Astrocyte (in vitro differentiated cells and primary cell): ENCODE results near the gene PIP4K2A. TPM values are rescaled to one million over a fixed set of nuclear protein-coding genes. Genes with fewer than 3 reads are reported as not detected.
A peak's percentile ranks its signal among the peaks of the same experiment; 100 is the strongest.

ENCODE experiments used
- DNase-seq: peaks from one replicate; pipeline ENCODE4 v3.0.0-alpha.2; 2010; ENCODE audit warnings: low read depth
- FAIRE-seq: peaks from 2 replicates; lab custom pipeline; 2011; peaks lifted over from hg19 to GRCh38; lab: Jason Lieb, UNC
- H2AFZ ChIP-seq: 2 replicates; pipeline ENCODE4 v1.6.0; 2012; ENCODE audit warnings: low read depth, low read length, inconsistent platforms
- H3K27ac ChIP-seq: 2 replicates; pipeline ENCODE4 v1.5.1; 2011; ENCODE audit warnings: low read depth, low read length, inconsistent platforms
- H3K27me3 ChIP-seq: 2 replicates; pipeline ENCODE4 v1.6.0; 2011; ENCODE audit warnings: low read length, inconsistent platforms; ENCODE audit not compliant: insufficient read depth
- H3K36me3 ChIP-seq: 2 replicates; pipeline ENCODE4 v1.5.1; 2011; ENCODE audit warnings: low read length, inconsistent platforms; ENCODE audit not compliant: insufficient read depth
- H3K4me1 ChIP-seq: 2 replicates; pipeline ENCODE4 v1.5.1; 2011; ENCODE audit warnings: low read length, inconsistent platforms; ENCODE audit not compliant: insufficient read depth
- H3K4me2 ChIP-seq: 2 replicates; pipeline ENCODE4 v1.6.0; 2012; ENCODE audit warnings: low read length, inconsistent platforms
- H3K4me3 ChIP-seq: 2 replicates; pipeline ENCODE4 v1.5.1; 2011; ENCODE audit warnings: low read depth, mild to moderate bottlenecking, low read length, inconsistent platforms; ENCODE audit not compliant: insufficient read depth
- H3K79me2 ChIP-seq: 2 replicates; pipeline ENCODE4 v1.6.0; 2012; ENCODE audit warnings: mild to moderate bottlenecking, low read length, inconsistent platforms; ENCODE audit not compliant: insufficient read depth
- H3K9ac ChIP-seq: 2 replicates; pipeline ENCODE4 v1.6.0; 2012; ENCODE audit warnings: mild to moderate bottlenecking, low read length, inconsistent platforms
- H3K9me3 ChIP-seq: 2 replicates; pipeline ENCODE4 v1.5.1; 2012; ENCODE audit warnings: low read depth, mild to moderate bottlenecking, low read length, inconsistent platforms; ENCODE audit not compliant: insufficient read depth
- H4K20me1 ChIP-seq: 2 replicates; pipeline ENCODE4 v1.6.0; 2012; ENCODE audit warnings: low read length, inconsistent platforms; ENCODE audit not compliant: insufficient read depth
- H3K27ac Mint-ChIP-seq: one replicate; pipeline ENCODE4 v1.8.0; 2021; ENCODE audit warnings: mild to moderate bottlenecking, mixed read lengths; ENCODE audit not compliant: unreplicated experiment
- H3K27me3 Mint-ChIP-seq: one replicate; pipeline ENCODE4 v1.8.0; 2021; ENCODE audit warnings: low read depth, mixed read lengths; ENCODE audit not compliant: unreplicated experiment
- H3K36me3 Mint-ChIP-seq: one replicate; pipeline ENCODE4 v1.8.0; 2021; ENCODE audit warnings: low read depth, mixed read lengths; ENCODE audit not compliant: unreplicated experiment
- H3K4me1 Mint-ChIP-seq: one replicate; pipeline ENCODE4 v1.8.0; 2021; ENCODE audit warnings: low read depth, mixed read lengths; ENCODE audit not compliant: unreplicated experiment
- H3K4me3 Mint-ChIP-seq: one replicate; pipeline ENCODE4 v1.8.0; 2021; ENCODE audit warnings: mild to moderate bottlenecking, moderate library complexity, mixed read lengths; ENCODE audit not compliant: unreplicated experiment
- H3K9me3 Mint-ChIP-seq: one replicate; pipeline ENCODE4 v1.8.0; 2021; ENCODE audit warnings: mild to moderate bottlenecking, mixed read lengths; ENCODE audit not compliant: unreplicated experiment
- CTCF ChIP-seq: IDR thresholded peaks from 2 replicates; pipeline ENCODE4 v1.5.1; 2011; ENCODE audit warnings: low read depth, mild to moderate bottlenecking, inconsistent platforms, low read length, moderate library complexity; ENCODE audit not compliant: insufficient read depth
- EZH2 ChIP-seq: IDR thresholded peaks from 2 replicates; pipeline ENCODE4 v1.6.1; 2012; ENCODE audit warnings: mild to moderate bottlenecking, low read length, inconsistent platforms; ENCODE audit not compliant: insufficient read depth
- total RNA-seq: library from RNA; stranded (reverse); gene quantifications from 2 replicates; pipeline ENCODE4 v1.2.1, GENCODE V29; 2021

Gene PIP4K2A
- total RNA-seq, 1 donor from 2014 or later = 36.8 TPM

DNA sequence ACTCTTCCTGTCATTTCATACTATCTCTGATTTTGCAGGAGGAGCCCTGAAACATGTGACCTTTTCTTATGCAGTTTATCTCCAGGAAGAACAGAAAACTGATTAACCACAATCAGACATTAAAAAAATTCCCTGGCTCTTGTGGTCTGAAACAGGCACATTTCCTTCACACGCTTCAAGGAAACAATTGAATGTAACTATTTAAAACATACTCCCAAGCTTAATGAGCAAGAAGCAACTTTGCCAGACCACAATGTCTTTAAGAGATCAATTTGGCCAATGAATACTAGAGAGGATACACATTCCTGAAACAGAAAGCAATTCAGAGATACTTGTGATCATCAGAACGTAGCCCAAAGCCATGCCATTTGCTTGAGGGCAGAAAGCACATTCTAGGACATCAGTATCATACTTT, 65.8 kb downstream of the PIP4K2A start:
- Mint-ChIP-seq H3K36me3 (peaks cover 11% of the 10 kb centered on the region), H3K4me3 (peak overlapping the region; percentile 50), H3K9me3 (no peaks in the 10 kb centered on the region), H3K27ac (peak overlapping the region; percentile 89), H3K4me1 (peaks cover 45% of the 10 kb centered on the region), H3K27me3 (no peaks in the 10 kb centered on the region)
- Histone ChIP-seq H3K27ac (peak overlapping the region; percentile 1), H3K36me3 (no peaks in the 10 kb centered on the region), H3K9me3 (no peaks in the 10 kb centered on the region), H3K4me2 (peak overlapping the region; percentile 51), H3K27me3 (no peaks in the 10 kb centered on the region), H3K9ac (no peak overlapping the region), H4K20me1 (peaks cover 49% of the 10 kb centered on the region), H3K4me1 (peaks cover 7% of the 10 kb centered on the region), H2AFZ (no peak overlapping the region), H3K79me2 (peaks cover 57% of the 10 kb centered on the region), H3K4me3 (no peak overlapping the region)
- peak; percentile 20 for FAIRE-seq
- TF ChIP-seq EZH2 (no peak), CTCF (no peak)
- peak; percentile 85 for DNase-seq

GRCh38 chr10:22647244-22647643, 67.1 kb downstream of the PIP4K2A start:
- peaks cover 56% of the 10 kb centered on the region for H3K79me2 ChIP-seq
- H3K27me3 ChIP-seq = no peaks in the 10 kb centered on the region
- FAIRE-seq (no peak), DNase-seq (no peak)
- no peak overlapping the region for H3K4me2 ChIP-seq
- H3K9ac ChIP-seq = no peak overlapping the region
- Mint-ChIP-seq H3K4me3 (no peak overlapping the region), H3K9me3 (no peaks in the 10 kb centered on the region), H3K4me1 (peaks cover 45% of the 10 kb centered on the region), H3K27me3 (no peaks in the 10 kb centered on the region), H3K27ac (peak overlapping the region; percentile 49), H3K36me3 (peaks cover 9% of the 10 kb centered on the region)
- peaks cover 51% of the 10 kb centered on the region for H4K20me1 ChIP-seq
- H3K4me1 ChIP-seq = peaks cover 7% of the 10 kb centered on the region
- H3K36me3 ChIP-seq = no peaks in the 10 kb centered on the region
- no peak for TF ChIP-seq CTCF
- no peak for TF ChIP-seq EZH2
- H3K4me3 ChIP-seq = no peak overlapping the region
- no peak overlapping the region for H2AFZ ChIP-seq
- H3K9me3 ChIP-seq = no peaks in the 10 kb centered on the region
- no peak overlapping the region for H3K27ac ChIP-seq

GRCh38 chr10:22646388-22646853, 68.0 kb downstream of the PIP4K2A start:
- Mint-ChIP-seq H3K4me3 (no peak overlapping the region), H3K9me3 (no peaks in the 10 kb centered on the region), H3K36me3 (peaks cover 8% of the 10 kb centered on the region), H3K27ac (no peak overlapping the region), H3K27me3 (no peaks in the 10 kb centered on the region), H3K4me1 (peaks cover 44% of the 10 kb centered on the region)
- H3K9ac ChIP-seq = no peak overlapping the region
- H2AFZ ChIP-seq = no peak overlapping the region
- H3K9me3 ChIP-seq = no peaks in the 10 kb centered on the region
- DNase-seq (peak; percentile 24), FAIRE-seq (no peak)
- peaks cover 61% of the 10 kb centered on the region for H3K79me2 ChIP-seq
- no peaks in the 10 kb centered on the region for H3K36me3 ChIP-seq
- no peaks in the 10 kb centered on the region for H3K27me3 ChIP-seq
- H3K27ac ChIP-seq = no peak overlapping the region
- TF ChIP-seq CTCF = no peak
- no peak for TF ChIP-seq EZH2
- H3K4me3 ChIP-seq = no peak overlapping the region
- H4K20me1 ChIP-seq = peaks cover 49% of the 10 kb centered on the region
- peaks cover 7% of the 10 kb centered on the region for H3K4me1 ChIP-seq
- no peak overlapping the region for H3K4me2 ChIP-seq
